GM23338 (cell line): ENCODE data around the gene ITGB3. TPM values are rescaled to one million over a fixed set of nuclear protein-coding genes. Genes with fewer than 3 reads are reported as not detected.

Experiments used
- ATAC-seq: fragments of 200-7000 bp; cut with Tn5 transposase; 3 replicates; pipeline ENCODE4 v1.9.1; 2020
- DNase-seq: peaks from one replicate; pipeline ENCODE4 v3.0.0-alpha.2; 2015; ENCODE audit warnings: low spot score
- H2AFZ ChIP-seq: fragments of 200-600 bp; sonication (generic); 2 replicates; pipeline ENCODE4 v1.8.0; 2016; ENCODE audit warnings: antibody characterized with exemption, mild to moderate bottlenecking, moderate library complexity
- H3F3A ChIP-seq: fragments of 200-600 bp; sonication (generic); replicated peaks from 2 replicates; pipeline ENCODE4 v1.8.0; 2017; ENCODE audit warnings: antibody characterized with exemption, mixed run types, low read depth
- H3K27ac ChIP-seq: fragments of 200-600 bp; sonication (generic); 2 replicates; pipeline ENCODE4 v1.6.1; 2016; ENCODE audit warnings: low read depth
- H3K27me3 ChIP-seq: fragments of 200-600 bp; sonication (generic); 2 replicates; pipeline ENCODE4 v1.8.0; 2016; ENCODE audit warnings: mild to moderate bottlenecking, mixed run types, moderate library complexity; ENCODE audit not compliant: insufficient read depth
- H3K36me3 ChIP-seq: fragments of 200-600 bp; sonication (generic); 2 replicates; pipeline ENCODE4 v1.8.0; 2016; ENCODE audit warnings: mild to moderate bottlenecking; ENCODE audit not compliant: insufficient read depth
- H3K4me1 ChIP-seq: fragments of 200-600 bp; sonication (generic); 2 replicates; pipeline ENCODE4 v1.8.0; 2016; ENCODE audit warnings: mild to moderate bottlenecking, moderate library complexity; ENCODE audit not compliant: insufficient read depth
- H3K4me2 ChIP-seq: fragments of 200-600 bp; sonication (generic); 2 replicates; pipeline ENCODE4 v1.7.1; 2017; ENCODE audit warnings: mixed run types
- H3K4me3 ChIP-seq: fragments of 200-600 bp; sonication (generic); 2 replicates; pipeline ENCODE4 v1.6.1; 2016; ENCODE audit warnings: mixed run types
- H3K79me2 ChIP-seq: fragments of 200-600 bp; sonication (generic); replicated peaks from 2 replicates; pipeline ENCODE4 v1.8.0; 2017; ENCODE audit warnings: mild to moderate bottlenecking; ENCODE audit not compliant: insufficient read depth
- H3K9me2 ChIP-seq: fragments of 200-600 bp; sonication (generic); 2 replicates; pipeline ENCODE4 v1.8.0; 2017; ENCODE audit not compliant: insufficient read depth
- H4K20me1 ChIP-seq: fragments of 200-600 bp; sonication (generic); replicated peaks from 2 replicates; pipeline ENCODE4 v1.8.0; 2017; ENCODE audit warnings: mild to moderate bottlenecking; ENCODE audit not compliant: insufficient read depth
- H3K27ac Mint-ChIP-seq: 2 replicates; pipeline ENCODE4 v1.8.0; 2020; ENCODE audit warnings: inconsistent platforms, mild to moderate bottlenecking, moderate library complexity, mixed read lengths
- H3K27me3 Mint-ChIP-seq: 3 replicates; pipeline ENCODE4 v1.8.0; 2022; ENCODE audit warnings: low read depth, mild to moderate bottlenecking, moderate library complexity, mixed read lengths, inconsistent platforms; ENCODE audit not compliant: insufficient read depth, poor library complexity
- H3K36me3 Mint-ChIP-seq: 3 replicates; pipeline ENCODE4 v1.8.0; 2021; ENCODE audit warnings: low read depth, mild to moderate bottlenecking, inconsistent platforms, moderate library complexity, mixed read lengths
- H3K4me1 Mint-ChIP-seq: 3 replicates; pipeline ENCODE4 v1.8.0; 2020; ENCODE audit warnings: mild to moderate bottlenecking, inconsistent platforms, mixed read lengths
- H3K4me3 Mint-ChIP-seq: 3 replicates; pipeline ENCODE4 v1.8.0; 2021; ENCODE audit warnings: moderate library complexity, mild to moderate bottlenecking, inconsistent platforms, mixed read lengths
- H3K9me3 Mint-ChIP-seq: 3 replicates; pipeline ENCODE4 v1.8.0; 2020; ENCODE audit warnings: moderate library complexity, mild to moderate bottlenecking, inconsistent platforms, mixed read lengths
- CREB1 ChIP-seq: fragments of 250-450 bp; sonication (Bioruptor Pico); IDR thresholded peaks from 2 replicates; pipeline ENCODE4 v1.5.0; 2020; ENCODE audit warnings: low read depth, mild to moderate bottlenecking, moderate library complexity
- CTCF ChIP-seq, 2 experiments: fragments of 200-600 bp in 1 of 2; sonication (generic) in 1 of 2; conservative IDR thresholded peaks; 2 replicates each; pipeline versions ENCODE4 v1.5.1 to v1.6.1; 2016 to 2017; ENCODE audit warnings: antibody characterized with exemption in 2 of 2, low read depth in 2 of 2, mild to moderate bottlenecking in 2 of 2, moderate library complexity in 1 of 2
- ETS1 ChIP-seq: IDR thresholded peaks from 2 replicates; pipeline ENCODE4 v1.6.1; 2016; ENCODE audit warnings: antibody characterized with exemption
- NANOG ChIP-seq: IDR thresholded peaks from 2 replicates; pipeline ENCODE4 v1.6.1; 2016; ENCODE audit warnings: antibody characterized with exemption, borderline replicate concordance
- POLR2AphosphoS5 ChIP-seq: IDR thresholded peaks from 2 replicates; pipeline ENCODE4 v1.6.1; 2016; ENCODE audit warnings: antibody characterized with exemption, low read depth
- REST ChIP-seq: IDR thresholded peaks from one replicate; pipeline ENCODE4 v1.6.1; 2018; ENCODE audit warnings: antibody characterized with exemption; ENCODE audit not compliant: unreplicated experiment
- STAT1 ChIP-seq: IDR thresholded peaks from one replicate; pipeline ENCODE4 v1.6.1; 2016; ENCODE audit warnings: antibody characterized with exemption; ENCODE audit not compliant: unreplicated experiment
- ZNF114 ChIP-seq: fragments of 250-450 bp; sonication (Bioruptor Pico); IDR thresholded peaks from 2 replicates; pipeline ENCODE4 v1.5.0; 2020; ENCODE audit warnings: mild to moderate bottlenecking, moderate library complexity
- ZNF462 ChIP-seq: fragments of 250-450 bp; sonication (Bioruptor Pico); IDR thresholded peaks from 2 replicates; pipeline ENCODE4 v1.5.0; 2020; ENCODE audit warnings: mild to moderate bottlenecking, moderate library complexity
- polyA plus RNA-seq: library from polyadenylated mRNA; unstranded; fragments of >200 nt; fragmentation: Nextera tagmentation; extraction: Ambion mirVana; gene quantifications from 2 replicates; pipeline ENCODE4 v1.2.1, GENCODE V29; 2016
- total RNA-seq: library from RNA; depleted of rRNA; stranded (reverse); fragments of >200 nt; shearing (Covaris generic); gene quantifications from 2 replicates; pipeline ENCODE4 v1.2.3, GENCODE V29; 2014

Gene ITGB3
- total and polyA plus RNA-seq, 2 experiments from 2014 or later, result 0.52 TPM; not detected in 1

- no peak for TF ChIP-seq CREB1 (CRISPR knock-in tag)
- no peak for TF ChIP-seq ZNF114 (CRISPR knock-in tag)
- no peak for TF ChIP-seq ZNF462 (CRISPR knock-in tag)
- no peak for TF ChIP-seq POLR2AphosphoS5
These were observed 42.8 kb upstream of the ITGB3 start (continued) for GRCh38 chr17:47210779-47211178.

GRCh38 chr17:47212458-47212857 lies 41.2 kb upstream of the ITGB3 start:
- no peaks in the 10 kb centered on the region for H3K36me3 ChIP-seq
- no peaks in the 10 kb centered on the region for H3K9me2 ChIP-seq
- no peaks in the 10 kb centered on the region for H4K20me1 ChIP-seq
- no peak overlapping the region for H3K27ac ChIP-seq
- H3K79me2 ChIP-seq, result no peaks in the 10 kb centered on the region
- H3K4me2 ChIP-seq, result no peak overlapping the region
- H3F3A ChIP-seq, result no peaks in the 10 kb centered on the region
- Mint-ChIP-seq H3K4me3 (no peak overlapping the region), H3K4me1 (no peaks in the 10 kb centered on the region), H3K9me3 (no peaks in the 10 kb centered on the region), H3K27me3 (peaks cover 2% of the 10 kb centered on the region), H3K27ac (no peak overlapping the region), H3K36me3 (no peaks in the 10 kb centered on the region)
- H2AFZ ChIP-seq, result no peak overlapping the region
- no peaks in the 10 kb centered on the region for H3K27me3 ChIP-seq
- no peaks in the 10 kb centered on the region for H3K4me1 ChIP-seq
- DNase-seq (no peak), ATAC-seq (no peak)
- no peak overlapping the region for H3K4me3 ChIP-seq
- TF ChIP-seq CTCF (conservative IDR thresholded peaks at IDR 0.05; ENCODE audit: low read depth in 2 of 2) (no peak), POLR2AphosphoS5 (no peak), STAT1 (no peak), REST (no peak), NANOG (no peak), ETS1 (no peak)
